HG03457 (cell line): ENCODE measurements around the gene RHOBTB3.
A peak's percentile ranks its signal among the peaks of the same experiment; 100 is the strongest.
"Not testable (repeated sequence)": the region's sequence is repeated elsewhere in the genome, so short reads cannot be mapped to it uniquely, and the experiment has no call there.

Experiments used
- ATAC-seq: cut with Tn5 transposase; IDR thresholded peaks from one replicate; pipeline ENCODE4 v1.9.1; 2021; ENCODE audit warnings: moderate number of reproducible peaks; ENCODE audit not compliant: unreplicated experiment

RHOBTB3 gene

GRCh38 chr5:95836971-95837370 lies 105.8 kb downstream of the RHOBTB3 start:
- not testable (repeated sequence) for ATAC-seq

- no peak for ATAC-seq
Measured at GRCh38 chr5:95837492-95837891, 106.4 kb downstream of the RHOBTB3 start.

GRCh38 chr5:95838001-95838520 lies 106.9 kb downstream of the RHOBTB3 start:
- ATAC-seq: no peak

- ATAC-seq: no peak
Measured at GRCh38 chr5:95838556-95838955, 107.4 kb downstream of the RHOBTB3 start.

- ATAC-seq: no peak
Measured at GRCh38 chr5:95839658-95840057, 108.5 kb downstream of the RHOBTB3 start.

- ATAC-seq: no peak
Measured at GRCh38 chr5:95840956-95841705, 110.0 kb downstream of the RHOBTB3 start.

GRCh38 chr5:95841914-95842812 lies 111.0 kb downstream of the RHOBTB3 start:
- ATAC-seq: no peak

GRCh38 chr5:95842854-95843544 lies 111.9 kb downstream of the RHOBTB3 start:
- peak; percentile 73 for ATAC-seq

GRCh38 chr5:95843733-95844223 lies 112.6 kb downstream of the RHOBTB3 start:
- ATAC-seq: no peak

- ATAC-seq: no peak
Measured at GRCh38 chr5:95845391-95845790, 114.3 kb downstream of the RHOBTB3 start.
